GM12874 (cell line): ENCODE measurements around the gene SNTG2.

Experiments
- CTCF ChIP-seq: IDR thresholded peaks from 2 replicates; pipeline ENCODE4 v1.5.1; 2011; ENCODE audit warnings: low read depth, mild to moderate bottlenecking, control low read depth, low read length, moderate library complexity; ENCODE audit not compliant: insufficient read depth

Gene SNTG2

GRCh38 chr2:955829-956731, 5.4 kb downstream of the SNTG2 start:
- no peak for TF ChIP-seq CTCF

- no peak for TF ChIP-seq CTCF
Measured at GRCh38 chr2:959457-959856, 8.8 kb downstream of the SNTG2 start.

DNA sequence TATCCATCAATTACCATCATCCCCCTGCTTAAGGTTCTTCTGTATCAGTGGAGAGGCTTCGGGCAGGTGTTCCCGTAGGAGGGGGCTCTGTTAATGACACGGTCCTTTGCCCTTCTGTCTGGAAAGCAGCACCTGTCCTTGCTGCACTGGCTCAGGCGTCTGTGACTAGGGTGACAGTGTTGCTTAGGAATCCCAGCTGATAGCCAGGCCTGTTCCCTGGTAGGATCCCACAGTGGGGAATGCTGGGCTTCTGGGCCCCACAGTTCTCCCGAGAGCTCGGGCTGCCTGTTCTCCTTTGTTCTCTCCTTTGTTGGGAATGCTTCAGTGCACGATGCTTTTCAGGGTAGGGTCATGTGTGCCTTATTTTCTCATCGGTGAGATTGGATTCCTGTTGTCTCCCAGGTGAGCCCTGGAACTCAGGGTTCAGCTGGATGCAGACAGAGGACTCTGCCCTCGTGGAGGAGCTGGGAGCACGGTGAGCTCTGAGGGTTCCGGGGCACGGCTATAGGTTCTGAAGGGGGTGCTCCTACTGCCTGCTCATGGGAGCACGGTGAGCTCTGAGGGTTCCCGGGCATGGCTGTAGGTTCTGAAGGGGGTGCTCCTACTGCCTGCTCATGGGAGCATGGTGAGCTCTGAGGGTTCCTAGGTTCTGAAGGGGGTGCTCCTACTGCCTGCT, 9.6 kb downstream of the SNTG2 start:
- TF ChIP-seq CTCF, result no peak

DNA sequence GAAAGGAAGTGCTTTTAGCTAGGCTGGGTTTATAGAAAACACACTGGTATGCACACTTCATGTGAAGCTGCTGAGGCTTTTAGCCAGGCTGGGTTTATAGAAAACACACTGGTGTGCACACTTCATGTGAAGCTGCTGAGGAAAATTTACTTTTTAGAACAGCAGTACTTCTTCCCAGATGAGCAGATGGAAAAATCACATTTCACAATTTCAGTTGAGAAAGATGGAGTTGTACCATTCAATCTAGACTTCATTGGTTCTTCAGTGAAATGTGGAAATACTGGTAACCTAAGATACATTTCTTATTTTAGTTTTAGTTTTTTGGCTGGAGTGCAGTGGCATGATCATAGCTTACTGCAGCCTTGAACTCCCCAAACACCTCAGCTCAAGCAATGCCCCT, 11.1 kb downstream of the SNTG2 start:
- no peak for TF ChIP-seq CTCF

- TF ChIP-seq CTCF, result no peak
Measured at GRCh38 chr2:963876-964275, 13.2 kb downstream of the SNTG2 start.

GRCh38 chr2:964562-964961, 13.9 kb downstream of the SNTG2 start:
- TF ChIP-seq CTCF, result no peak

GRCh38 chr2:965640-966147, 15.0 kb downstream of the SNTG2 start:
- no peak for TF ChIP-seq CTCF
